BJ (cell line): Measurements from ENCODE around the gene SNX21. TPM values are rescaled to one million over a fixed set of nuclear protein-coding genes. Genes with fewer than 3 reads are reported as not detected.
A peak's percentile ranks its signal among the peaks of the same experiment; 100 is the strongest.
"Not testable (repeated sequence)": the region's sequence is repeated elsewhere in the genome, so short reads cannot be mapped to it uniquely, and the experiment has no call there.

Source experiments
- CTCF ChIA-PET: fragments of 350-600 bp; formaldehyde crosslinking; extraction: SDS; loops from one replicate; lab custom pipeline; 2021; ENCODE audit warnings: antibody characterized with exemption, inconsistent platforms; lab: Yijun Ruan, JAX
- POLR2A ChIA-PET: fragments of 300-600 bp; sonication (Branson Sonifier 250); formaldehyde crosslinking; extraction: SDS; loops from one replicate; lab custom pipeline; 2021; ENCODE audit warnings: antibody characterized with exemption; lab: Charles Lee
- DNase-seq: peaks from one replicate; pipeline ENCODE4 v3.0.0-alpha.2; 2011; ENCODE audit warnings: low read depth
- H3K27me3 ChIP-seq: 2 replicates; pipeline ENCODE4 v1.6.0; 2011; ENCODE audit warnings: low read length; ENCODE audit not compliant: control insufficient read depth, insufficient read depth
- H3K36me3 ChIP-seq: 2 replicates; pipeline ENCODE4 v1.5.1; 2011; ENCODE audit warnings: low read length; ENCODE audit not compliant: control insufficient read depth, insufficient read depth
- H3K4me3 ChIP-seq: 2 replicates; pipeline ENCODE4 v1.5.1; 2011; ENCODE audit warnings: low read depth, mild to moderate bottlenecking, control low read depth, low read length
- CTCF ChIP-seq: IDR thresholded peaks from 2 replicates; pipeline ENCODE4 v1.5.1; 2011; ENCODE audit warnings: low read depth, mild to moderate bottlenecking, control low read depth, inconsistent platforms, low read length, moderate library complexity; ENCODE audit not compliant: insufficient read depth
- polyA minus RNA-seq: library from RNA; depleted of rRNA, polyadenylated mRNA; stranded (reverse); fragments of >200 nt; gene quantifications from 2 replicates; pipeline ENCODE4 v1.2.3, GENCODE V29; 2011; rRNA and poly(A)+ RNA removed
- polyA plus RNA-seq: library from polyadenylated mRNA; depleted of rRNA; stranded (reverse); fragments of >200 nt; gene quantifications from 2 replicates; pipeline ENCODE4 v1.2.3, GENCODE V29; 2011; rRNA removed

The SNX21 gene
- 13.6 and 17.8 TPM in 2 replicates for polyA plus RNA-seq
- polyA minus RNA-seq: 10.9 and 11.6 TPM in 2 replicates

- ChIA-PET CTCF (interaction anchor here (1.0 to 2.0 kb wide), 5 partner anchors 9 to 67 kb away, joined by 3 to 6 read pairs (median 4); no protein-coding TSS in a partner anchor), POLR2A (interaction anchor here (0.5 to 0.6 kb wide), 2 partner anchors 49 to 170 kb away, joined by 3 read pairs; no protein-coding TSS in a partner anchor)
- no peak for TF ChIP-seq CTCF
- no peaks in the 10 kb centered on the region for H3K27me3 ChIP-seq
- H3K4me3 ChIP-seq: peak within 1 kb of the TSS; percentile 69
- DNase-seq: peak; percentile 76
- H3K36me3 ChIP-seq: peaks cover 5% of the 10 kb centered on the region; the same call in 1 of the 2 replicates
These were observed at the start of gene SNX21 for GRCh38 chr20:45833030-45833882. Gene SNX21 (plus strand): TSS chr20:45833799. CDS start chr20:45833920, 121 bp downstream.

- Histone ChIP-seq H3K27me3 (peaks cover 8% of the 10 kb centered on the region), H3K4me3 (no peak overlapping the region), H3K36me3 (no peaks in the 10 kb centered on the region)
- ChIA-PET CTCF (interaction anchor here (1.0 to 1.7 kb wide), 2 partner anchors 11 to 425 kb away, joined by 4 to 5 read pairs; partner anchors contain the start of gene SYS1), POLR2A (no interaction called here)
- TF ChIP-seq CTCF: no peak
- no peak for DNase-seq
These were observed 45.2 kb upstream of the SNX21 start for GRCh38 chr20:45788351-45788750.

- ChIA-PET CTCF (interaction anchor here (0.7 to 1.2 kb wide), 2 partner anchors 13 to 171 kb away, joined by 3 read pairs; no protein-coding TSS in a partner anchor), POLR2A (no interaction called here)
- H3K4me3 ChIP-seq: peak overlapping the region; percentile 68
- peaks cover 4% of the 10 kb centered on the region; the same call in 1 of the 2 replicates for H3K27me3 ChIP-seq
- TF ChIP-seq CTCF: no peak
- peaks cover 14% of the 10 kb centered on the region for H3K36me3 ChIP-seq
- DNase-seq: no peak
These were observed 41.1 kb upstream of the SNX21 start for GRCh38 chr20:45792317-45793118.

- Histone ChIP-seq H3K4me3 (no peak overlapping the region), H3K27me3 (no peaks in the 10 kb centered on the region), H3K36me3 (peaks cover 19% of the 10 kb centered on the region)
- POLR2A ChIA-PET: no interaction called here
- no peak for TF ChIP-seq CTCF
- CTCF ChIA-PET: interaction anchor here (0.8 to 1.4 kb wide), 4 partner anchors 8 to 173 kb away, joined by 3 to 6 read pairs (median 5); partner anchors contain the start of gene ZSWIM1
- no peak for DNase-seq
These were observed 37.1 kb upstream of the SNX21 start for GRCh38 chr20:45796337-45797065.

GRCh38 chr20:45797510-45797909 lies 36.1 kb upstream of the SNX21 start:
- POLR2A ChIA-PET: not testable (repeated sequence)

GRCh38 chr20:45797955-45798354 lies 35.6 kb upstream of the SNX21 start:
- peaks cover 24% of the 10 kb centered on the region for H3K36me3 ChIP-seq
- POLR2A ChIA-PET, H3K27me3 ChIP-seq, DNase-seq, H3K4me3 ChIP-seq: not testable (repeated sequence)
- CTCF ChIA-PET: interaction anchor here (1.1 to 2.5 kb wide), 11 partner anchors 9 to 172 kb away, joined by 3 to 26 read pairs (median 10); partner anchors contain the start of gene PCIF1

More at GRCh38 chr20:45797510-45797909, 36.1 kb upstream of the SNX21 start:
- not testable (repeated sequence) for H3K4me3 ChIP-seq, H3K27me3 ChIP-seq, DNase-seq
- CTCF ChIA-PET: interaction anchor here (2.5 kb wide), 1 partner anchor 166 kb away, joined by 26 read pairs; no protein-coding TSS in a partner anchor
- peaks cover 24% of the 10 kb centered on the region for H3K36me3 ChIP-seq
